Stimulated activated CD4-positive, alpha-beta T cell treated with anti-CD3 and anti-CD28 coated beads, TNF-alpha, amount 100 ng/mL, for 24 hours (primary cell): ENCODE data around the gene SRCIN1.

Experiments used
- DNase-seq, 3 experiments: peaks; one replicate each; pipeline ENCODE4 v3.0.0-alpha.2; 2020; ENCODE audit warnings: low read depth in 3 of 3

The SRCIN1 gene

DNA sequence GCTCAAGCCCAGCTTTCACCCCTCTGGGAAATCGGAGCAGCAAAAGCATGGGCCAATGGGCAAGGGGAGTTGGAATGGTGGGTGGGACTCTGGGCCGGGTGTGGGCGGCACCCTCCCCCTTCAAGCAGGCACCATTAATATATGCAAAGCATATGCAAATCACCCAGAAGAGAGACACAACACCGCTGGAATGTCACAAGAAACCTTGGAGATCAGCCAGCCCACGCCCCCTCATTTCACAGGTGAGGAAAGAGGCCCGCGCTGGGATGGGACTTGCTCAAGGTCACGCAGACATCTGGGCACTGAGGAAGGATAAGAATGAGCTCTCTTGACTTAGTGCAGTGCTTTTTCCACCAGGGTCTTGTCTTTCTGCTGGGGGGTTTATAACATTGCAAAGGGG lies 4.8 kb downstream of the SRCIN1 start:
- no peak for DNase-seq

DNA sequence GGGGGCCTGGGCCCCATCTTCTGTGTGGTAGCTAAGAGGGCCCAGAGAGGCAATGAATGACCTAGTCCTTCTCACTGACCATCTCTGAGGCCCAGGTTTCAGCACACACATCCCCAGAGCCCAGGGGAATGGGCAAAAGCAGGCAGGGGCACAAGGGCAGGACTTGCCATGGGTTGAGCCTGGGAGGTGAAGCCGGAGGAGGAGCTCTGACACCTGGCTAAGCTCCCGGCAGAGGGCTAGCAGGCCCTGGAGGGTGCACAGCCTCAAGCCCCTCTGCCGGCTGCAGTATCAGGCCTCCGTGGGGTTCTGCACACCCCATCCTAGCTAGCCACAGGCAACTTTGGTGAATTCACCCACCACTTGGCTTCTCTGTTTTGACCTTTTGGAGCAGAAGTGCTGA lies 5.3 kb downstream of the SRCIN1 start:
- no peak for DNase-seq

DNA sequence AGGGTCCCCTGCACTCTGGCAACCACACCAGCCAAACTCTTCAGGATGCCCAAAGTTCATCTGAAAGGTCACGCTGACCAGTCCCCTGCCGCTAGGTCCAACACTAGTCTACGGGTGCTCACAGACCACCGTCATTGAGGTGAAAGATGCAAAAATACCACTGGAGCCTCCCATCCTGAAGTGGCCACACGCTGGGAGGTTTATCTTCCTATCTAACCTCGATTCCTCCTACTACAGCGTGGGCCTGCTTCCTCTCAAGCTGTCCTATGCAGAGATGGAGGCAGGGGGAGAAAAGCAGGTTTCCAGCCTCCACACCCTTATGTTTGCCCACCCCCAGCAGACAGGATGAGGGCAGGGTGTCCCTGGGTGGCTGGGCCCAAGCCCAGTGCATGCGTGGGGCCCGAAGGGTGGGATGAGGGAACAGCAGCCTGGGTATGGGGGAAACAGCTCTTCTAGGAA lies 6.3 kb downstream of the SRCIN1 start:
- DNase-seq: no peak

DNA sequence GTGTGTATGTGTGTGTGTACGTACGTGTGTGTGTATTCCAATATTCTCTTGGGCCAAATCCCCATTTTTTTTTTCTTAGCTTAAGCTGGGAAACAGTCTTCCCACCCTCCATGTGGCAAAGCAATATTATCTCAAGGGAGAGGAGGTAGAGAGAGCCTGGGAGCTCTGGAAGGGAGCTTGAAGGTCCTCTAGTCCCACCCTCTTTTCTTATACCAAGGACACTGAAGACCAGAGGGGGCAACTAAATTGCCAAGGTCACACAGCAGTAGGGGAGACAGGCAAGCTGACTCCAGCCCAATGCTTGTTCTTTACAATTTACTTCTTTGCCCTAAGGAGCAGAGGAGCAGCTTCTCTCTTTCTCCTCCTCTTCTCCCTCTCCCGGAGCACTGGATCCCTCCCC lies 6.8 kb downstream of the SRCIN1 start:
- no peak for DNase-seq

DNA sequence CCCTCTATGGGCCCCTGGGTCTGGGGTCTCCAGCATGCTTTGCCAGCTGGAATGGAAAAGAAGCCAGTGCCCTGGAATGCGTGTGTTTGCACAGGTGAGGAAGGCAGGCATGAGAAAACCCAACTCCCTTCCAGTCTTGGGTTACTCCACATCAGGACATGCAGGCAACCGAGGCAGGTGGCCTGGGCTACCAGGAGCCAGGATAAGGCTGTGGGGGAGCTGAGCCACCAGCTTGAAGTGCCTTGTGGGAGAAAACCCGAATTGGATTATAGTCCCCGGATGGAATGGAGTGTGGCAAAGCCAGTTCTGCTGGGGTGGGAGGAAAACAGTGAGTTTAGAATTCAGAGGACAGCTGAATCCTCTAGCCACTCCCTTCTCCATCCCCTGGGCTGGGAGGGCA lies 7.2 kb downstream of the SRCIN1 start:
- peak in 1 of 3 experiments; percentile 26 for DNase-seq

DNA sequence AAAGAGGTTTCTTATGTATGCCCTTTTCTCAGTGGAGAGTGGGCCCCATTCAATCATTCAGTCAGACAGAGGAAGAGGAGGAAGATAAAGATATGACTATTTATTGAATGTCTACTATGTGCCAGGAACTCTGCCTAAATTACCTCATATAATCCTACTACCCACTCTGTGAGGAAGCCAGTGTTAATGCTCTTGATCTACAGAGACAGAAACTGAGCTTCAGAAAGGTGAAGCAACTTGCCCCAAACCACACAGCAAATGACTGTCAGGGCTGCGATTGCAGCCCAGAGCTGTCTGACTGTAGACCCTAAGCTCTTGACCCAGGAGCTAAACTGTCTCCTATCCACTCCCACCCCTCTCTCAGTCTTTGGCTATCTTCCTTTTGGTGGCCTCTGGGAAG lies 8.4 kb downstream of the SRCIN1 start:
- DNase-seq: no peak

DNA sequence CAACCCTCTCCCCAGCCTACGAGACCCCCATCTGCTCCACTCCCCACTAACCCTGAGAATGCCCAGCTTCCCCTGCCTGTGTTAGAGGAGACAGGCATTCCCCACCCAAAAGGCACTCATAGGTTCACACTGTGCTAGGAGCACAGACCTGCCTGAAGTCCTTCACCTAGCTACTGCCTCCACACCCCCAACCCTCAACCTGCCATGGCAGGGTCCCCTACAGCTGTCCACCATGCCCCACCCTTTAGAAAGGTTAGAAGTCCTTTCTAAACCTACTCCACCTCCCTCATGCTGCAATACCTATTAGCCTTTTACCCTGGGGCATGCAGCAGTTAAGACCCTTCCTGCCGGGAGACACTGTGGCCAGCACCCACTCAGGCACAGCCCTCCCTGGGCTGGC lies 9.1 kb downstream of the SRCIN1 start:
- DNase-seq: no peak

DNA sequence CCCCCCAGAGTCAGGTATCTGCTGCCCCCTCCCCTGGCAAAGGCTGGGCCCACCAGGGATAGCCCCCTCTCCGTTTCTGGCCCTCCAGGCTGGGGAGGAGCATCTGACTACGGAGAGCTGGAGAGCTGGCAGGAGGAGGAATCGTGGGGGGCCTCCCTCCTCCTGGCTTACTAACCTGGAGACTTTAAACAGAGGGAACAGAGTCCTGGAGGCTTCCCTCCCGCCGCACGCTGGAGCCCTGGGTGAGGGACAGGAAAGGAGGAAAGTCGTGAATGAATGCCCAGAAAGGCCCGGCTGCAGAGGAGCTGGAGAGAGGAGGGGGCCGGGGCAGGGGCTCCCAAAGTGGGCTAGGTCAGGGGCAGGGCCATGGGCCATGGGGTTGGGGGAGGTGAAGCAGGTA lies 9.9 kb downstream of the SRCIN1 start:
- no peak for DNase-seq

DNA sequence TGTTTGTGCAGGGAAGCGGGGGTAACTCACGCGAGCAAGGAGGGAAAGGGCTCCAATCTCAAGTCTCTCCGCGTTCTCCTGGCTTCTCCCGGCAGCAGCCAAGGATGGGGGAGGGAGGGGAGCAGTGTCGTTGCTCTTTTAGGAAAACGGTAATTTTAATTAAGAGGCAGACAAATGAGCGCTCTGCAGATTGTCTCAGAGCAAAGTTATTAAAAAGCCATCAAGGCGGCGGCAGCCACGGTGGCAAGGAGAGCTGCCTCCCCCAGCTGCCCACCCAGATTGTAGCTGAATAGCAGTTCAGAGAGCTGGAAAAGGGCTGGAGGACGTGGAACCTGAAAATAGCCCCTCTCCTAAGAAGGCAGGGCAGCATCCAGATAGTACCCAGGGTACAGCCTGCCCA lies 11.6 kb downstream of the SRCIN1 start:
- no peak for DNase-seq

DNA sequence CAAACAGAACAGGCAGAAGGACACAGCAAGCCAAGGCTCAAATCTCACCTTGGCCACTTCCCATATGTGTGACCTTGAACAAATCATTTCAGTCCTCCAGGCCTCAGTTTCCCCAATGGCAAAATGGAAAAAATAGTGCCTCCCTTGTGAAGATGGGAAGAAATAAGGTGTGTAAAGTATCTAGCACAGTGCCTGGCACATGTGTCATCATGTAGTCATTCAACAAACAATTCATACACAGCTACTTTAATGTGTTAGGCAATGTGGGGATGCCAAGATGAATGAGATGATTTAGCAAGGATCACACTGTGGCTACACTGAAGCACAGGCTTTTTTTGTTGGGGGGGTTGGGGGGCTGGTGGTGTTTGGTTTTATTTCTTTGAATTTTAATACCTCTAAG lies 13.3 kb downstream of the SRCIN1 start:
- DNase-seq: no peak

DNA sequence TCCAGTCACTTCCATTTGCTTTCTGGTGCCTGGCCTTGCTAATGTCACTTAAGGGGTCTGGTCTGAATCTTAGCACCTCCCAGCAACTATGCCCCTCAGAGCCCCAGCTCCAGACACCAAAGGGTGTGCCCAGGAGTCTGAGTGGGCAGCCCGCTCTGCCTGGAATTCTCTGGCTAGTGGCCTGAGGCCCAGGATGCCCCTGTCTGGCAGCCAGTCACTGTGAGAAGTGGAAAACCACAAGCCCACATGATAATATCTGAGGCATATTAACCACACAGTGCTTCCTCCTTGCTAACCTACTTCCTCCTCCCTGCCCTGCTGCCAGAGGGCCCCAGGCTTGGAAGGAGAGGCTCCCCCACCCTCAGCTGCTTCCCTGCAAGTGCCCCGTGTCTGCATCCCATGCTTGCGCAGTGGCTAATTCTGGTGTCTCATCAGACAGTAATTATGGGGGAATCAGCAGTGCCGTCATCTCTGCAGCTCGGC lies 14.0 kb downstream of the SRCIN1 start:
- DNase-seq: no peak

DNA sequence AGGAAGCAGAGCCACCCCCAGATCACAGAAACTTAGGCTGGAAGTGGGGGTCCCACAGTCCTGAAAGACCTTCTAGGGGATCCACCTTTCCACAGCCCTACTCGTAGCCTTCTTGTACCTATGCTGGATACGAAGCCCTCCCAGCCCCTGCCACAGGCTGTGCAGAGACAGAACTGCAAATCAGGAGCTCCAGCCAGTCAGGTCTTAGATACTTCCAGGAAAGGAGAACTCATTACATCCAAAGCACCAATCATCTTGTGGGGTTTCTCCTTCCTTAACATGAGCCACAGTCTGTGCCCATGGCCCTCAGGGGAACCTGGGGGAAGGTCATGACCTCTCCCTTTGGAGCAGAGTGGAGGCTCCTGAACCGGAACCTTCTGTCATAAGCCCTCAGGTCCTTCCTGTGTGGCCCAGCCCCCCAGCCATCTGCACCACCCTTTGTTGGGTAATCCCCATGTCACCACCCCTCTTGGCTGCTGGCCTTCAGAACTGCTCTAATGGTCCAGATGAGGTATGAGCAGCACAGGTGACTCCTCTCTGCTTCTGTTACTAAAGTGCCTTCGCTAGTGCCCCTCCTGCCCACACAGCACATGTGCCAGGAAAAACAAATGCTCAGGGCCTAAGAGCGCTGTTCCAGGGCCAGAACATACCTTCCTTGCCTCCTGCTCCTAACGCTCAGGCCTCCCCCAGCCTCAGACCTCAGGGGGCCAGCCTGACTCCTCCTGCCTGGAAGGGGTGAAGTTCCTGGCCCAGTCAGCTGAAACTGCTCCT lies 14.6 kb downstream of the SRCIN1 start:
- no peak for DNase-seq

DNA sequence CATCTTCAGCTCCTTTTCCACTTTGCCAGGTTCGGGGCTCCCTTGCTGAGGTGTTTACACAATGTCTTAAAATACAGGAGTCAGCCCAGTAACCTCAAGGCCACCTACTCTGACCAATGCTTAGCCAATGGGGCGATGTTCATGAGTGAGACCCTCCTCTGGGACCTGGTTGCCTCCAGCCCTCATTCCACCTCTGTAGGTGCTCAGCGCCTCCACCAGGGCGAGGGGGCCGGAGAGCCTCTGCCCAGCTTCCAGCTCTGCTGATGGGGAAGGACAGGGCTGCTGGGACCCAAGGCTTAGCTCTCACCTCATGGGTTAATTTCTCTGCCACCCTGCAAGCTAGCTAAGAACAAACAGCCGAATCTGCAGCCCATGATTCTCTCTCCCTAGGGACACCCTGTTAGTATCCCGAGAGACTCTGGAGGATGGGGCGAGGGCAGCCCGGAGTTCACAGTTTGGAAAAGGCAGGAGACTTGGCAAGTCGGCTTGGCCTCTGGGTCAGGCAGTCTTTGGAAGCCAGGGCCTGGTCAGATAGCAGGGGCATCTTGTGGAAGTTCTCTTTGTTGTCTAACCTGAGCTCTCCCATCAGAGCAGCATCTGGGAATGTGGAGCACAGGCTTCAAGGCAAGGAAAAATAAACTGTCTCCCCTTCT lies 16.2 kb downstream of the SRCIN1 start:
- DNase-seq: no peak

DNA sequence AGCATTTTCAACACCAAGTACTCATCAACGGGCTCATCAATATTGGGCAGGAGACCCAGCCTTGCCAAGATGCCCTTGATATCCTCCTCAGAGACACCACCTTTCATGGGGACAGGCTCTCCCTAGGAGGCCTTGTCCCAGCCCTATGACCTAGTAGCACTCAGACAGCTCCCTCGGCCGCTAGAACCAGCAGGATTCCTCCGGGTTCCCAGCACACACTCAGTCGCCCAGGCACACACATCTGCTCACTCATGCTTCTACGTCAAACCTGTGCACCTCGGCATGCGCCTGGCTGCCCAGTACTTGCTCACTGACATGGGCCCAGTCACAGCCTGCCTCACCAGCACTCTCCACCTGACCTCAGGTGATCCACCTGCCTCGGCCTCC lies 17.0 kb downstream of the SRCIN1 start:
- DNase-seq: no peak

DNA sequence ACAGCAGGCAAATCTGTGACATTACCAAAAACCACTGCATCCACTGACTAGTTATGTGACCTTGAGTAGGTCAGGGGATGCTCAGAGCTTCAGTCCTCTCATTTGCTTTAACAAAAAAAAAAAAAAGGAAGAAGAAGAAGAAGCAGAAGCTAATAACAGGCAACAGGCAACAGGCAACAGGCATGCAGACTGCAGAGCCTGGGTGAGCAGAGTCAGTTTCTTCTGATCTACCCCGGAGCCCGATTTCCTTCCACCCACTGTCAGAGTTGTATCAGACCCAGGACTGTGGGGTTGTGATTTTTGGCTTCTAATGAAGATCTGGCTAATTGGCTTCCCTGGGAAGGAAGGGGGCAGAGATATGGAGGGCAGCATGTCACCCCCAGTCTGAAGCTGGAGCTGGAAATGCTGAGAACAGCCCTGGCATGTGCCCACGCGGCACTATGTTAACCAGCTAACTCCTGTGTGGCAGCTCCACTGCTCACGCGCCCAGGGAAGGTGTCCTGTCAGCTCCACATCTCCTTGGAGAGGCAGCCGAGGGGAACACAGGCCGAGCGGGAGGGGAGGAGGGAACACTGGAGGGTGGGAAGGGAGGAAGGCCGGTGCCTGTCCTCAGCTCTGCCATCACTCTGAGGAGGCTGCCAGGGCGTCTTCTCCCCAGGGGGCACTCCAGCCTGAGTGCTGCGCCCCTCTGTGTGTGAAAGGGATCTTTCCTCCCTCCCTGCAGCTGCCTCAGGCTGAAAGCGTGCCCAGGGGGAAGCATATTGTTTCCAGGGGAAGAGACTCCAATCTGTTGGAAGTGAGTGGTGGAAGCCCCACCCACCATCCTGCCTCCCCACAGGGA lies 17.6 kb downstream of the SRCIN1 start:
- no peak for DNase-seq

DNA sequence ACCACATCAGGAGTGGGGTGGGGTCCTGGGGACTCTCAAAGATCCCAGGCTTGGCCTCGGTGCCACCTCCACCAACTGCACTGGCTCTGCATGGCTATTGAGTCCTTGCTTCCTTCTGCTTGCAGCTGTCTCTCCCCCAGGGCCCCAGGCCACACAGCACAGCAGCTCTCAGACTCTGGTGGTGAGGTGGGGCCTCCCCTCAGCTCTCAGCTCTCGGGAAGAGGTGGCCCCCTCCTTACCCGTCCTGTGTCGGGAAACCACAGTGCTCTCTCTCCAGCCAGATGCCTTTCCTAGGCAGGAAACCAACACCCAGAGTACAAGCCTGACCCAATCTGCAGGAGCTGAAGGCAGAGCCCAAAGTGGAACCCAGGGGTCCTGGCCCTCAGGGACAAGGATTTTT lies 18.5 kb downstream of the SRCIN1 start:
- no peak for DNase-seq

DNA sequence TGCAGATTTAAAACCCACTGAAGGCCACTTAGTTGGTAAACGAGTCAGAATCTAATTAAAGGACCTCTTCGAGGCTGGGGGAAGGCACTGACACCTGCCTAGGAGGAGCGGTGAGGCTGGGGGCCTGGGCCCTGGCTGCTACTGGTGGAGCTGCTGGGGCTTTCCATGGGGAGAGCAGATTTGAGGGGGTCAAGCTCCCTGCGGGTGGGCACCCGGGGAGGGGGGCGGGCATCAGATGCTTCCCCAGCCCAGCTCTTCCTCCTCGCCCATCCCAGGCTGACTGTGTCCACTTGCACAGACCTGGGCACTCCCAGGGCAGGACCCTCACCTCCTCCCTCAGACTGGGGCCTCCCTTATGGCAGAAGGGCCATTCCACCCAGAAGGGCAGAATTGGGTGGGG lies 19.0 kb downstream of the SRCIN1 start:
- no peak for DNase-seq

DNA sequence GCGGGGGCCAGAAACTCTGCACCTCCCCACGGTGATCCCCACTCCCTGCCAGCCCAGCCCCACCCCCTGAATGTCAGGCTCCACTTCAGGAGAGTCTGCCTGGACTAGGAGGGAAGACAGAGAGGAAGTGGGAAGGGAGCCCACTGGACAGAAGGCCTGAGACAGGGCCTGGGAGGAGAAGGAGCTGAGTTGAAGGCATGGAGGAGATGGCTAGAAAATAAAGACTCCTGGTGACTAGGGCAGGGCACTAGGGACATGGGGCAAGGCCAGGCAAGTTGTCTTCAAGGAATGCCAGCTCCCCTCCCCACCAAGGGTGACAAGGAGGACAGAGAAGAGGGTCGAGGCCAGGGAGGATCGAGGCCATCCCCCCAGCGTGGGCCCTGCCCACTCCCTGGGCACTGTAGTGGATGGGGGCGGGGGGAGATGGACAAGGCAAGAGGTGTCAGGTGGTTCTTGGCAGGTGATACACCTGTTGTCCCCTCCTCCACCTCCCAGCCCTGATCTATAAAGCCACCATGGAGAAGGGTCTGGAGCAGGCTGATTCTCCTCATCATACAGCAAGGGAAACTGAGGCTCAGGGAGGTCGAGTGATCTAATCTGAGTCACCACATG lies 19.7 kb downstream of the SRCIN1 start:
- no peak for DNase-seq

DNA sequence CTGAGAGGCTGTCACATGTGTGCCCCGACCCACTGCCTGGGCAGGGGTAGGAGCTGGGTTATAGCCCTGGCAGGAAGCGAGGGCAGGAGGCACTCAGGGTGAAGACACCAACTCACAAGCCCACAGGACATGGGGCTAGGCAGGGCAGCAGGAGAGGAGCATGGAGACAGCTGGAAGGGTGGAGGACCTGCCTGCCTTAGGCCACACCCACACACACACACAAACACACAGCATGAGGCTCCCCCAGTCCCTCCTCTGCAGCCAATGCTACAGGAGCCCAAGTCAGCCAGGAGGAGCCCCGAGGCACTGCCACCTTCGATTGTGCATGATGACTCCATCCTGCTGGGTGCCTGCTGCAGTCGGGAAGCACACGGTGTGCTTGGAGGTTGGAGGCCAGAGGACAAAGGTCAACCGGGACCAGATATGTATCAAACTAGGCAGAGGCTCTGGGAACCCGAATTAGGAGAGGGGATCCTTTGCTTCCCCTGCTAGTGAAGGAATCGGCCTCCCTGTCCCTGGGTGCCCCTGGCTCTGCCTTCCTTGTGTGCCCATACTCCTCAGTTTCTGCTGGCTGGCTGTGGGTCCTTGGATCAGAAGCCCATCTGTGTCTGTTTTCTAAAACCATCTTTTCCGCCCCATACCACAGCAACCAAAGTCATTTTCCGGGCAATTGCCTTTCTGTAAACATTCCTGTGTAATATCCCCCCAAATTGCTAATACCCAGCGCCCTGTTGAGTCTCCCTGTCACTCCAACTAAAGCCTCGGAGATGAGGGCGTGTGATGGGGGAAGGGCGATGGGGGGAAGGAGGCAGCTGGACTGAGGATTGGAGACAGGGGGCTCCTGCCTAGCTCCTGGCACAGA lies 20.5 kb downstream of the SRCIN1 start:
- DNase-seq: no peak

DNA sequence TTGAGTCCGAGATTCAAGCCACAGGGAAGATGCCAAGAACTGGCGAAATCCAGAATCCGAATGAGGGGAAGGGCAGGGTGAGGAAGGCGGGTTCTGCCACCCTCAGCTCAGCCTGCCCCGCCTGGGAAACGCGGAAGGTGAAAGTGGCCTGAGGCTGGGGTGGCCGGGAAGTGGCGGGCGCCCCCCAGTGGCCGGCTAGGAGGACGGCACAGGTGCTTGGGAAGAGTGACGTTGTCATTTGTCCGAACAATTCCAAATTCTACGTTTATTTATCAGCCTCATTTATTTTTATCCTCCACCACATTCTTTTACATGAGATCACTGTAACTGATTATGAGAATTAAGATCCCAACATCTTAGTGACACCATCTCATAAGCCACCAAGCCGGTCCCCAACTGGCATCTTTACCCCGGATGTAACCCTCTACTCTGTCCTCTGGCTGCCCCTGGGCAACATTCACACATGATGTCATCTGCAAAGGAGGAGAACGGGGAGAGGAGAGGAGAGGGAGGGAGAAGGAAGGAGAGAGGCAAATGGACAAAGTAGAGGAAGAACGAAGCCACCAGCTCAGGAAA lies 21.3 kb downstream of the SRCIN1 start:
- DNase-seq: peak in 2 of 3 experiments; percentile 33 to 57
